RKO (cell line): ENCODE data around the gene CACNB2.

Experiments
- DNase-seq: peaks from one replicate; pipeline ENCODE4 v3.0.0-alpha.2; 2016; ENCODE audit warnings: low spot score

The CACNB2 gene

DNA sequence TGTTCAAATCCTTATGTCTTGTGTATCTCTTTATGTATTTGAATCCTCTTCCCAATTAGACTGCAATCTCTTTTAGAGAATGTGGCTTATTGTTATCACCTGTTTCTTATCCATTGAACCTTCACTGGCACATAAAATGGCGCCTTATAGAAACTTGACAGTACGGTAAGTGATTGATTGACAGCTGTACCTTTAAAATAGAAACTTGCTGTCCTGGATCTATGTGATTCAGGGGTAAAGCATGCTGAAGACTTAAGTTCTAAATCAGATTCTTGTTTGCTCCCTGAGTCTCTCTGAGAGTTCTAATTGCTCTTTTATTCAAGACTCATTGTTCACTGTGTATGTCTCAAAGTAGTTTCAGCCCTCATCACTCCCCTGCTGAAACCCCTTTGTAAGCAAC, 91.3 kb downstream of the CACNB2 start:
- no peak for DNase-seq

DNA sequence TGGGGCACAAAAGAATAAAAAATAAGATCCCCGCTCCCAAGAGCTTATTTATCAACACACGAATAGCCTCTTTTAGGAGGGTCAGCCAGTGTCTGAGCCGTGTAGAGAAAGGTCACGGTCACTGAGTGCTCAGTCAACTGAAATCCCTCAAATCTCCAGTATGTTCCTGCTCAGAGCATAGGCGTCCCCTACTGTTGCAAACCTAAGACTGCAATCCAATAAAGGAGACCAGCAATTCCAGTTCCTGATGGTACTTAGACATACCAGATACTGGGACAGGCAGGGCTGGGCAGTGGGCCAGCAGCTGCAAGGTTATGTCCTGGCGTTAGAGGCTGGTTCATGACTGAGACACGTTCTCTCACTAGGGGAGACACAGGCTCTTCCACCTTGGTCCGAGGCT, 93.6 kb downstream of the CACNB2 start:
- DNase-seq, result no peak

- no peak for DNase-seq
Measured at GRCh38 chr10:18235477-18235876, 95.3 kb downstream of the CACNB2 start.

DNA sequence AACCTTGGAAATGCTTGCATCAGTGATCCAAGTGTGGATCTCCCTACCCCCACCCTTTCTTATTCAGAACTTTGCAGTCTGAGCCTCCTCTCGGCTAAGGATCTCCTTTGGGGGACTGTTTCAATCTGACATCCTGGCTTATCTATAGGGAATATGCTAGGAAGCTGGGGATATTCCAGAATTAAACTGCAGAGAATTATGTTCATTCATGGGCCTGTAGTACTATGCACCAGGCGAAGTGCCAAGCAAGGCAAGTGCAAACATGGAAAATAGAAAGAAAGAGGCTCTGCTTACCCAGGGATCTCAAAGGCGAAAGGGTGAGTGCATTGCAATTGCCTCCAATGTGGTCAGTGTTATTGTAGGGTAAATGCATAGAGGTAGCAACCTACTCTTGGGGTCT, 96.5 kb downstream of the CACNB2 start:
- no peak for DNase-seq

DNA sequence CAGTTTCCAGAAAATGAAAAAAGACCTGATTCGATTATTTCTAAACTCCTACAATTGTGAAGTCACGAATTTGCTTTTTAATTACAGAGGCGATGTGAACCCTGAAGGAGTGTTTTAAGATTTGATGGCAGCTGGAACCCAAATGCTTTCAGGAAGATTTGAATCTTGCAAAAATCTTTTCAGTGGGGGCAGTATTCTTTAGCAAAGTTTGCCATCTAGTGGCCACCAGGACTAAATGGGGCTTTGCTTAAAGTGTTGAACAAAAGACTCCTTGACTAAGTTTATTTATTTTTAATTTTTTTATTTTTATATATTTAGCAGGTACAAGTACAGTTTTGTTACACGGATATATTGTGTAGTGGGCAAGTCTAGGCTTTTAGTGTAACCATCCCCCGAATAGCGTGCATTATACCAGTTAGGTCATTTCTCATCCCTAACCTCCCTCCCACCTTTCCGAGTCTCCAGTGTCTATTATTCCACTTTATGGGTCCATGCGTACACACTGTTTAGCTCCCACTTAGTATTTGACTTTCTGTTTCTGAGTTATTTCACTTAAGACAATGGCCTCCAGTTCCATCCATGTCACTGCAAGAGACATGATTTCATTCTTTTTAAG, 98.8 kb downstream of the CACNB2 start:
- DNase-seq, result peak; percentile 70

DNA sequence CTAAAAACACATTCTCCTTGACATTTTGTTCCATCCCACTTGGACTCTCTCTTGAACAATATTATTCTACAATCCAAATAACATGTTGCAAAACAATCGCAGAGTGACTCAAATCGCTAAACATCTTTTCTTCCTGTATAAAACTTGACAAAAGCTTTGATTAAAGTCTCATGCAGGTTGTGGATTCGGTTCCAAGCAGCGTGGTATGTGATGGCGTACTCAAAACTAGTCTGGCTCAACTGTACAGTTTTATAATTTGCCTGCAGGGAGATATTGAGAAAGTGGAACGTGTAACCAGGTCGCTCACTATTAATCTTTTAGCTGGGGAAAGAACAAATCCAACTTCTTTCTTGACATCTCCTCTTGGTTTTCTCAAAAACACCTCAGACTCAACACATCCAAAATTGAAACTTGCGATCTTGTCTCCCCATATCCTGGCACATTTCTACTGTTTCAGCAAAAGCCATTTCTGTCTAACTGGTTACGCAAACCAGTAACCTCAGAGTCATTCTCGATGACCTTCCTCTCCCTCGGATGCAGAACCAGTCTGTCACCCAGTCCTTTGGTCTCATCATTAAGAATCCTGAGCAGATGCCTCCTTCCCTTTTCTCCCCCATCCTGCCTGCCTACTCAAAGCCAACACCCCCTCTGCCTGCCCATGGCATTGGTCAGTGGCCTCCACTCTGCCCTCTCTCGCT, 100.1 kb downstream of the CACNB2 start:
- no peak for DNase-seq

GRCh38 chr10:18246967-18247366, 106.7 kb downstream of the CACNB2 start:
- no peak for DNase-seq

- DNase-seq, result no peak
Measured at GRCh38 chr10:18252086-18252485, 111.9 kb downstream of the CACNB2 start.

DNA sequence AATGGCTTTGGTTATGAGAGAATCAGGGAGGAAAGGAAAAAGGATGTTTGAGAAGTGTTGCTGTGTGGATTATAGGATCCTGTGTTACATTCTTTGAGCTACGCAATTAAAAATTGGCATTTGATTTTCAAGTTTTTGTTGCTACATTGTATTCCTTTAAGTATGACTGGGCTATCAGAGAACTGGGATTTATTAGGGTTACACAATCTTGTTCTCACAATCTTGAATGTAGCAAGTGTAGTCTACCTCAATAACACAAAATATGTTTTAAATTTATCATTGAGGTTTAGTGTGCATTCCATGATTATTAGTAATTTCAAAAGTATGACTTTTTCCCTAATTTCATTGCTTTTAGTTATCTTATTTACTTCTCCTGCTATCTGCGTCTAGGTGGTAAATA, 113.9 kb downstream of the CACNB2 start:
- no peak for DNase-seq

- DNase-seq, result no peak
Measured at GRCh38 chr10:18254692-18255091, 114.5 kb downstream of the CACNB2 start.

DNA sequence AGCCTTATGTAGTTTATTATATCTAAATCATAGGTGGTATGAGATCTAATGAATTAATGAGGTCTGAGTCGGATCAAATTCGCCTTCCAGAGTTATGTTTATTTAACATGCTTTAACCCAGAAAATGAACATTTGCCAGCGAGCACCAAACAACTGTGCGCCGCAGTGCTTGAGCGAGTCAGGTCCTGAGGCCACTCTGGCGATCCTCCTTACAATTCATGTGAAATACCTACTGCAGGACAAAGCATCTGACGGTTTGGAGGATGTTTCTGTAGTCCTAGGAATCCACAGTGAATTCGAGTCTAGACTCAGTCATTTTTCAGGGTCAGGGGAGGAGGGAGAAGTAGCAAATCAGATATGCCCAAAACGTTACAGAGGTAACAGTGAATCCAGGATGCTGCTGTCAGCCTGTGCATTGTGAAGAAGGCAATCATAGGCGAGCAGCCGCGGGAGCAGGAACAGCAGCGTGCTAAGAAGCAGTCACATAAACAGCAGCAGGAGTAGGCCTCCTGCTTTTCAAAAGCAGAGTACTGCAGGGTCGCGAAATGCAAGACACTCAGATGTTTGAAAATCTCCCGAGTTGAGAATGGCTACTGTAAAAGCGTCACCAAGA, 120.2 kb downstream of the CACNB2 start:
- DNase-seq, result no peak

GRCh38 chr10:18261063-18261610, 120.9 kb downstream of the CACNB2 start:
- no peak for DNase-seq

DNA sequence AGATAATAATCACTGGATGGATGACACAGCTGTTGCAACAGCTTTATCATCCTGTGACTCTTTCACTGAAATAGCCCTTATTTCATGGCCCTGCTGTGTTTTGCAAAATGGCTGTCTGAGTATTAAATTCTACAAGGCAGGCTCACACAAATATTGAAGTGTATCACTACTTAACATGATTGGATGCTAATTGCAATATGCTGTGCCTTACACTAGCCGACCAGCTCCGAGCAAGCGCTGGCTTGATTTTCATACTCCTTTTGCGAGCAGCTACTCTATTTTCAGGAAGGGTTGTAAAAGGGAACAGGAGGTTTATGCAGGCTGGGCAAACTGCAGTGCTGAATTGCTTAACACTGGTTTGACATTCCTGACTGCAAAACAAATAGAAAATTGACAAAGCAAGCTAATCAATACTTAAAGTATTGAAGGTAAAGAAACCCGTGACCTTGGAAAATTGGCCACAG, 121.6 kb downstream of the CACNB2 start:
- DNase-seq, result no peak

DNA sequence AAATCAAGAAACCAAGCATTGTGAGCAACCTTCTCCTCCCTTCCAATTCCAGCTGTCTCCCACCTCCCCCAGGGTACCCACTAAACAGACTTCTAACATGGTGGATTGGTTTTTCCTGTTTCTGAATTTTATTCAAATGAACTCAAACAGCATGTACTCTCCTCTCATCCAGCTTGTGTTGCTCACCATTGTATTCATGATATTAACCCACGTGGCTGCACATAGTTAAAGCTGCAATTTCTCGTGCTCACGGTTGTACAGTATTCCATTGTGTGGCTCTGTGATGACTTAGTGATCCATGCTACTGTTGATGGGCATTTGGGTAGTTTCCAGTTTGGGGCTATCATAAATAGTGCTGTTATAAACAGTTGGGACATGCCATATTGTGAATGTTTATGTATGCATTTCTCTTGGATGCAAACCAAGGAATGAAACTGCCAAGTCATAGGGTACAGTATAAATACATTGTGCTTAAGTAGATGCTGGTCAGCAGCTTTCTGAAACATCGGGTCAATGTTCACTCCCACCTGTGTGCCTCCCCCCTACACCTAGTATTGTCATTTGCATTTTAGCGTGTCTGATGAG, 124.3 kb downstream of the CACNB2 start:
- no peak for DNase-seq

DNA sequence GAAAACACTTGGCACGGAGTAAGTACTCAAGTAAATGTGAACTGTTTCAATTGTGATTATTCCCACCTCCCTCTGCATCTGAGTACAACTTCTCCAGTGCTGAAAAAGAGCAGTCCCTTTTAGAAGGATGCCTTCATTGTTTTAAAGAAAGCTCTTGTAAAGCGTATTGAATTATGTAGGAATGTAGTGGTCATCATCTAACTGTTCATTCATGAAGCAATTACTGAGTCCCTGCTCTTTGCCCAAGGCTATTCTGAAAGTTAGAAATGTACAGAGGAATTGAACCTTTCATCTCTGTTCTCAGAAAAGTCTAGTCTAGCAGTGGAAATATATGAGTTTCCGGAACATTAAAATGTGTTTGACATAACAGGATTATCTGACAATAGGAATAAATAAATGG, 127.8 kb downstream of the CACNB2 start:
- no peak for DNase-seq

GRCh38 chr10:18271491-18271890, 131.3 kb downstream of the CACNB2 start:
- DNase-seq, result no peak

DNA sequence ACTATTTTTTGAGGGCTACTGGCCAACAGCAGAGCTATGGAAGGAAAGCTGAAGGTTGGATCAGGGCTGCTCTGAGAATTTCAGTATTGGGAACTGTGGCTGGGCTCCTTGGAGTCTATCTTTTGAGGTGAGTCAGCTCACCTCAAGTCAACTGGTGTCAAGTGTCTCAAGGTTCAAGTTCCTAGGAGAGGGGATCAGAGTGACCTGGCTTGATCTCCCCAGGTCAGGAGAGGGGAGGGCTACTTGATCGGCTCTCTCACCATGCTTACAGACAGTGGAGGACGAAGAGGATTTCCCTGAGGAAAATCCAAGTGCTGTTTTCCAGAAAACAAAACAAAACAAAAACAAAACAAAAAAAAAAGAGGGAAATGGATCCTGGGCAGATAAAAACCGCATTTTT, 132.8 kb downstream of the CACNB2 start:
- no peak for DNase-seq

DNA sequence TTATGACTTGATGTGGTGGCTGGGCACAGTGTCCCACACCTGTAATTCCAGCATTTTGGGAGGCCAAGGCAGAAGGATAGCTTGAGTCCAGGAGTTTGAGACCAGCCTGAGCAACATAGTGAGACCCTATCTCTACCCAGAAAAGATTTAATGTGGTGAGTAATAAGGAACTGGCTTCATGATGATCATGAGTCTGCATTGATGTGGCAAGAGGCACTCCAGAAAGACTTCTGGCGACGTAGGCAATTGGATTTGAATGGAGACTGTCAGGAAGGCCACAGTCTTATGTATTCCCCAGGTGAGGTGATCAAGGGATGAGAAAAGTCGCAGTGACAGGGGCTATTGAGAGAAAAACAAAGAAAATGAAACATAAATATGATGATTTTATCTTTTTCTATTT, 138.0 kb downstream of the CACNB2 start:
- DNase-seq, result no peak

GRCh38 chr10:18279173-18279572, 138.9 kb downstream of the CACNB2 start:
- DNase-seq, result peak; percentile 69

- DNase-seq, result no peak
Measured at GRCh38 chr10:18282094-18282493, 141.9 kb downstream of the CACNB2 start.

DNA sequence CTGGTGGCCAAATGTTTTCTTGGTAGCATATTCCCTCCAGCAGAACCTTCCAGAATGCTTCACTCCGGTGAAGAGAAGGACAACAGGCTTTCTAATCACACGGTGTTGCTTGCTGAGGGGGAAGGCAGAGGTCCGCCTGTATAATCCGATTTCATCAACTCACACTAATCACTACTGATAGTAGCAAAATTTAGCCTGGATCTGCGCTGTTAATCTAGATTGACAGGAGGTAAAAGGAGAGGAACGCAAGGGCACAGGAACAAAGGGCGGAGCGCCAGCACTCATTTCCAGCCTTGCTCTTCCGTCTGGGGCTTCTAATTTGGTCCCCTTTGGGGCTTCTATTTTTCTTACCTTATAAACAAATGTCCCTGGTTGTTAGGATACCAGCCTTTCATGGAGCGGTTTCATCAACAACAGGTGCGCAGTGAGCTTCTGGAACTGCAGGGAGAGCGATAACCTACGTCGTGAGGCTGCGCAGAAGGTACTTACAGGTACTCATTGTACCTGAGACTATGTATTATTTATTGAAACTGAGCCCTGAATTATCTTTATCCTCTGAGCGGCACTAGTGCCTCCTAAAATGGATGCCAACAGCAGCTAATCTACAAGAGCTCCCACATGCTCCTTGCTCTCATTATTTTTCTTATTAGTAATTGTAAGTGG, 150.6 kb downstream of the CACNB2 start:
- no peak for DNase-seq
